HEK293 (cell line): Measurements from ENCODE around the gene RNF123.

Source experiments
- CTCF ChIA-PET: fragments of 350-600 bp; formaldehyde crosslinking; extraction: SDS; loops from one replicate; lab custom pipeline; 2021; ENCODE audit warnings: antibody characterized with exemption; lab: Yijun Ruan, JAX
- POLR2A ChIA-PET: fragments of 300-600 bp; formaldehyde crosslinking; extraction: SDS; loops from one replicate; lab custom pipeline; 2020; ENCODE audit warnings: antibody characterized with exemption, inconsistent platforms; lab: Yijun Ruan, JAX
- H3K27ac ChIP-seq: fragments of 200-500 bp; sonication (Bioruptor generic); 2 replicates; pipeline ENCODE4 v1.5.1; 2014; ENCODE audit warnings: low read depth, low read length, control low read depth, inconsistent platforms; ENCODE audit errors: extremely low read depth
- H3K36me3 ChIP-seq, 2 experiments: fragments of 200-500 bp in 1 of 2; sonication (Bioruptor generic) in 1 of 2; 1 replicate in 1 of 2; 2 replicates in 1 of 2; pipeline ENCODE4 v1.5.1; 2014 to 2017; ENCODE audit warnings: inconsistent platforms in 2 of 2, low read length in 2 of 2; ENCODE audit not compliant: control insufficient read depth in 2 of 2, insufficient read depth in 1 of 2
- H3K4me1 ChIP-seq: fragments of 200-500 bp; sonication (Bioruptor generic); 2 replicates; pipeline ENCODE4 v1.5.1; 2014; ENCODE audit warnings: mild to moderate bottlenecking, low read length, inconsistent platforms; ENCODE audit not compliant: control insufficient read depth, insufficient read depth
- H3K4me3 ChIP-seq: 2 replicates; pipeline ENCODE4 v1.5.1; 2011; ENCODE audit warnings: low read depth, mild to moderate bottlenecking, control low read depth, low read length, moderate library complexity
- H3K9me3 ChIP-seq: fragments of 200-500 bp; sonication (Bioruptor generic); 2 replicates; pipeline ENCODE4 v1.5.1; 2014; ENCODE audit warnings: low read depth, low read length, inconsistent platforms; ENCODE audit not compliant: control insufficient read depth, insufficient read depth
- CTCF ChIP-seq: fragments of 450-650 bp; formaldehyde crosslinking; IDR thresholded peaks from 2 replicates; pipeline ENCODE4 v1.5.1; 2016; ENCODE audit warnings: missing biosample characterization, missing genetic modification characterization
- EGR2 ChIP-seq: fragments of 450-650 bp; formaldehyde crosslinking; IDR thresholded peaks from 2 replicates; pipeline ENCODE4 v1.5.1; 2016; ENCODE audit warnings: low read depth, missing biosample characterization, missing genetic modification characterization
- KLF16 ChIP-seq: fragments of 450-650 bp; formaldehyde crosslinking; IDR thresholded peaks from 2 replicates; pipeline ENCODE4 v1.5.1; 2017; ENCODE audit warnings: missing biosample characterization, missing genetic modification characterization
- KLF8 ChIP-seq: fragments of 450-650 bp; formaldehyde crosslinking; IDR thresholded peaks from 2 replicates; pipeline ENCODE4 v1.5.1; 2016; ENCODE audit warnings: missing biosample characterization, missing genetic modification characterization
- KLF9 ChIP-seq: fragments of 450-650 bp; formaldehyde crosslinking; IDR thresholded peaks from 2 replicates; pipeline ENCODE4 v1.5.1; 2016; ENCODE audit warnings: missing biosample characterization, missing genetic modification characterization, low read depth
- OVOL3 ChIP-seq: fragments of 450-650 bp; formaldehyde crosslinking; IDR thresholded peaks from 2 replicates; pipeline ENCODE4 v1.5.1; 2016; ENCODE audit warnings: missing biosample characterization, missing genetic modification characterization
- PATZ1 ChIP-seq: fragments of 450-650 bp; formaldehyde crosslinking; IDR thresholded peaks from 2 replicates; pipeline ENCODE4 v1.5.1; 2016; ENCODE audit warnings: missing biosample characterization, missing genetic modification characterization
- SP2 ChIP-seq: fragments of 450-650 bp; formaldehyde crosslinking; IDR thresholded peaks from 2 replicates; pipeline ENCODE4 v1.5.1; 2016; ENCODE audit warnings: missing biosample characterization, missing genetic modification characterization
- SP3 ChIP-seq: fragments of 450-650 bp; formaldehyde crosslinking; IDR thresholded peaks from 2 replicates; pipeline ENCODE4 v1.5.1; 2016; ENCODE audit warnings: missing biosample characterization, missing genetic modification characterization
- ZBTB26 ChIP-seq: fragments of 450-650 bp; formaldehyde crosslinking; optimal IDR thresholded peaks from 2 replicates; pipeline ENCODE3; 2016; ENCODE audit warnings: missing biosample characterization, mild to moderate bottlenecking, missing genetic modification characterization
- ZFHX2 ChIP-seq: fragments of 450-650 bp; formaldehyde crosslinking; conservative IDR thresholded peaks from 2 replicates; pipeline ENCODE4 v1.5.1; 2016; ENCODE audit warnings: missing biosample characterization, missing genetic modification characterization
- ZFP69B ChIP-seq: fragments of 450-650 bp; formaldehyde crosslinking; IDR thresholded peaks from 2 replicates; pipeline ENCODE4 v1.5.1; 2016; ENCODE audit warnings: missing biosample characterization, missing genetic modification characterization
- ZNF132 ChIP-seq: fragments of 450-650 bp; formaldehyde crosslinking; IDR thresholded peaks from 2 replicates; pipeline ENCODE4 v1.5.1; 2017; ENCODE audit warnings: missing biosample characterization, missing genetic modification characterization, borderline replicate concordance
- ZNF16 ChIP-seq: fragments of 450-650 bp; formaldehyde crosslinking; IDR thresholded peaks from 2 replicates; pipeline ENCODE4 v1.5.1; 2016; ENCODE audit warnings: low read depth, missing biosample characterization, missing genetic modification characterization
- ZNF175 ChIP-seq: fragments of 450-650 bp; formaldehyde crosslinking; IDR thresholded peaks from 2 replicates; pipeline ENCODE4 v1.5.1; 2016; ENCODE audit warnings: missing biosample characterization, missing genetic modification characterization
- ZNF24 ChIP-seq: fragments of 450-650 bp; formaldehyde crosslinking; IDR thresholded peaks from 2 replicates; pipeline ENCODE4 v1.5.1; 2016; ENCODE audit warnings: missing biosample characterization, missing genetic modification characterization
- ZNF266 ChIP-seq: fragments of 450-650 bp; formaldehyde crosslinking; IDR thresholded peaks from 2 replicates; pipeline ENCODE4 v1.5.1; 2016; ENCODE audit warnings: missing biosample characterization, missing genetic modification characterization, low read depth
- ZNF324 ChIP-seq: fragments of 450-650 bp; formaldehyde crosslinking; IDR thresholded peaks from 2 replicates; pipeline ENCODE4 v1.5.1; 2016; ENCODE audit warnings: missing biosample characterization, missing genetic modification characterization
- ZNF341 ChIP-seq: fragments of 450-650 bp; formaldehyde crosslinking; IDR thresholded peaks from 2 replicates; pipeline ENCODE4; 2016; ENCODE audit warnings: low read depth, missing biosample characterization, missing genetic modification characterization
- ZNF501 ChIP-seq: fragments of 450-650 bp; formaldehyde crosslinking; IDR thresholded peaks from 2 replicates; pipeline ENCODE4 v1.5.1; 2016; ENCODE audit warnings: missing biosample characterization, missing genetic modification characterization
- ZNF600 ChIP-seq: fragments of 450-650 bp; formaldehyde crosslinking; IDR thresholded peaks from 2 replicates; pipeline ENCODE4 v1.5.1; 2016; ENCODE audit warnings: missing biosample characterization, missing genetic modification characterization
- ZNF610 ChIP-seq: fragments of 450-650 bp; formaldehyde crosslinking; IDR thresholded peaks from 2 replicates; pipeline ENCODE4 v1.5.1; 2016; ENCODE audit warnings: missing biosample characterization, missing genetic modification characterization, borderline replicate concordance
- ZNF629 ChIP-seq: fragments of 450-650 bp; formaldehyde crosslinking; IDR thresholded peaks from 2 replicates; pipeline ENCODE4 v1.5.1; 2017; ENCODE audit warnings: missing biosample characterization, missing genetic modification characterization
- ZNF677 ChIP-seq: fragments of 450-650 bp; IDR thresholded peaks from 2 replicates; pipeline ENCODE4 v1.5.0; 2018; ENCODE audit warnings: missing biosample characterization, mild to moderate bottlenecking, missing genetic modification characterization, moderate library complexity
- ZNF701 ChIP-seq: fragments of 450-650 bp; formaldehyde crosslinking; IDR thresholded peaks from 2 replicates; pipeline ENCODE4 v1.5.1; 2016; ENCODE audit warnings: missing biosample characterization, missing genetic modification characterization
- ZNF785 ChIP-seq: fragments of 450-650 bp; formaldehyde crosslinking; IDR thresholded peaks from 2 replicates; pipeline ENCODE4 v1.5.1; 2016; ENCODE audit warnings: missing biosample characterization, missing genetic modification characterization
- ZNF843 ChIP-seq: fragments of 450-650 bp; formaldehyde crosslinking; IDR thresholded peaks from 2 replicates; pipeline ENCODE4 v1.5.1; 2016; ENCODE audit warnings: missing biosample characterization, missing genetic modification characterization
- ZSCAN30 ChIP-seq: fragments of 450-650 bp; IDR thresholded peaks from 2 replicates; pipeline ENCODE4 v1.5.1; 2018; ENCODE audit warnings: missing biosample characterization, mild to moderate bottlenecking, missing genetic modification characterization, moderate library complexity
- ZSCAN5A ChIP-seq: fragments of 450-650 bp; formaldehyde crosslinking; IDR thresholded peaks from 2 replicates; pipeline ENCODE4 v1.5.1; 2016; ENCODE audit warnings: missing biosample characterization, missing genetic modification characterization
- TF ChIP-seq, protein P1 (sequence below): fragments of 450-650 bp; formaldehyde crosslinking; IDR thresholded peaks from 2 replicates; pipeline ENCODE4 v1.5.1; 2016; ENCODE audit warnings: missing biosample characterization, missing genetic modification characterization, low read depth

RNF123 gene

DNA sequence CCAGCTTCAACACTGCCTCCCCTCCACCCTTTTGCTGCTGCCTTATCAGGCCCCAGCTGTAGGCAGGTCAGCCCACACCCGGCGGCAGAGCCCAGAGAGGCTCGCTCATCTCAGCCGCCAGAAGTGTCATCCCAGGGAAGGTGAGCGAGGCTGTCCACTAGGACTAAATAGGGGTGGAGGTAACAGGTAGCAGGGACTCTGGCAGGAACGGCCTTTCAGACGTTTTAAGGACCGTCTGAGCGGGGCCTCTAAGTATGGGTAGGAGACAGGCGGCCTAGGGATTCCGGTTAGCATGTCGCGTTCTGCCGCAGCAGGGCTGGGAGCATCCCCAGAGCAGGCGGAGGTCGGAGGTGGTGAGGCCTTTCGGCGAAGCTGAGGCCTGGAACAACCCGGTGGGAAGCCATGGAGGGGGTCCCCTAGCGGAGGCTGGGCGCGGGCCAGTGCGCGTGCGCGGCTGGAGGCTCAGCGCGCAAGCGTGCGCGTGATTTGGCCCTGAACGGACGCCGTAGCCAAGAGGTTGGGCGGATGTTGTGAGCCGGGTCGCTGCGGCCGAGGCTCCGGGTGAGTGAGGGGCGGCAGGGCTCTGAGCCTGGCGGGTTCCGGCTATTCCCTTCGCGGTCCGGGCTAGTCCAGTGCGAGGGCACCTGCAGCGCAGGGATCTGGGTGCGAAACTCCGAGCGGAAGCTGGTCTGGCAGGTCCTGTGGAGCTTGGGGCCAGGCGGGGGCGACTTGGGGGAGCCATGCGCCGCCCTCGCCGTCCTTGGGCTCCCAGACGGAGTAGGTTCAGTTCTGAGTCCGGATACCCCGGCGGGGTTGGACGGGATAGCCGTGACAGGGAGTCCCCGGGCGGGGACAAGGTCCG is at the start of gene RNF123, which contains the start of gene MST1:
RNF123 (plus strand) TSS at position 512 of the 862 bp plus-strand sequence. CDS start 1,609 bp downstream, outside the sequence.
MST1 (minus strand) TSS at position 429 of the 862 bp plus-strand sequence. CDS start 783 bp downstream, outside the sequence.
- ChIA-PET POLR2A (interaction anchor here (1.4 kb wide), 1 partner anchor 9 kb away, joined by 4 read pairs; no protein-coding TSS in a partner anchor), CTCF (interaction anchor here (1.1 kb wide), 1 partner anchor 150 kb away, joined by 5 read pairs; no protein-coding TSS in a partner anchor)
- Histone ChIP-seq H3K27ac (peak within 1 kb of the TSS; percentile 71; the same call in 1 of the 2 replicates), H3K9me3 (no peaks in the 10 kb centered on the region), H3K36me3 (peaks cover 0 to 5% of the 10 kb centered on the region in 2 experiments; a peak in 1 of 3 replicates), H3K4me3 (peak within 1 kb of the TSS; percentile 65), H3K4me1 (no peaks in the 10 kb centered on the region)
- TF ChIP-seq ZNF501 (tag by site-specific recombination) (peak; percentile 64; the same call in 1 of the 2 replicates), ZNF629 (tag by site-specific recombination) (peak; percentile 26; the same call in 1 of the 2 replicates), ZNF16 (tag by site-specific recombination) (no peak), ZNF132 (no peak), ZNF341 (peak; percentile 61), ZNF266 (tag by site-specific recombination) (no peak), SP2 (tag by site-specific recombination) (peak; percentile 43), ZNF701 (tag by site-specific recombination) (no peak), ZSCAN5A (tag by site-specific recombination) (no peak), ZFHX2 (tag by site-specific recombination) (peak; percentile 53), ZNF785 (tag by site-specific recombination) (0 out of 2 replicates have a peak, but pooled peaks have one; percentile 30), ZNF677 (no peak), OVOL3 (tag by site-specific recombination) (no peak), ZNF610 (no peak; the same call in 1 of the 2 replicates), EGR2 (no peak), ZBTB26 (tag by site-specific recombination) (peak; percentile 96), KLF8 (tag by site-specific recombination) (peak; percentile 51; the same call in 1 of the 2 replicates), ZNF600 (tag by site-specific recombination) (peak; percentile 42), ZSCAN30 (tag by site-specific recombination) (peak; percentile 71; the same call in 1 of the 2 replicates), ZNF843 (tag by site-specific recombination) (peak; percentile 31; the same call in 1 of the 2 replicates), KLF9 (tag by site-specific recombination) (peak; percentile 30; the same call in 1 of the 2 replicates), KLF16 (tag by site-specific recombination) (0 out of 2 replicates have a peak, but pooled peaks have one; percentile 50), CTCF (tag by site-specific recombination) (peak; percentile 50), ZNF24 (tag by site-specific recombination) (no peak), PATZ1 (peak; percentile 46; the same call in 1 of the 2 replicates), ZNF175 (tag by site-specific recombination) (no peak), SP3 (tag by site-specific recombination) (0 out of 2 replicates have a peak, but pooled peaks have one; percentile 26), ZNF324 (peak; percentile 76; the same call in 1 of the 2 replicates), ZFP69B (tag by site-specific recombination) (no peak)
- TF ChIP-seq, protein P1, sequence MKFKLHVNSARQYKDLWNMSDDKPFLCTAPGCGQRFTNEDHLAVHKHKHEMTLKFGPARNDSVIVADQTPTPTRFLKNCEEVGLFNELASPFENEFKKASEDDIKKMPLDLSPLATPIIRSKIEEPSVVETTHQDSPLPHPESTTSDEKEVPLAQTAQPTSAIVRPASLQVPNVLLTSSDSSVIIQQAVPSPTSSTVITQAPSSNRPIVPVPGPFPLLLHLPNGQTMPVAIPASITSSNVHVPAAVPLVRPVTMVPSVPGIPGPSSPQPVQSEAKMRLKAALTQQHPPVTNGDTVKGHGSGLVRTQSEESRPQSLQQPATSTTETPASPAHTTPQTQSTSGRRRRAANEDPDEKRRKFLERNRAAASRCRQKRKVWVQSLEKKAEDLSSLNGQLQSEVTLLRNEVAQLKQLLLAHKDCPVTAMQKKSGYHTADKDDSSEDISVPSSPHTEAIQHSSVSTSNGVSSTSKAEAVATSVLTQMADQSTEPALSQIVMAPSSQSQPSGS (tag by site-specific recombination), result no peak
